Astrocyte (in vitro differentiated cells and primary cell): ENCODE results near the gene GPAT2. TPM values are rescaled to one million over a fixed set of nuclear protein-coding genes. Genes with fewer than 3 reads are reported as not detected.
"Not testable (repeated sequence)": the region's sequence is repeated elsewhere in the genome, so short reads cannot be mapped to it uniquely, and the experiment has no call there.

Experiments
- DNase-seq: peaks from one replicate; pipeline ENCODE4 v3.0.0-alpha.2; 2010; ENCODE audit warnings: low read depth
- FAIRE-seq: peaks from 2 replicates; lab custom pipeline; 2011; peaks lifted over from hg19 to GRCh38; lab: Jason Lieb, UNC
- H2AFZ ChIP-seq: 2 replicates; pipeline ENCODE4 v1.6.0; 2012; ENCODE audit warnings: low read depth, low read length, inconsistent platforms
- H3K27ac ChIP-seq: 2 replicates; pipeline ENCODE4 v1.5.1; 2011; ENCODE audit warnings: low read depth, low read length, inconsistent platforms
- H3K27me3 ChIP-seq: 2 replicates; pipeline ENCODE4 v1.6.0; 2011; ENCODE audit warnings: low read length, inconsistent platforms; ENCODE audit not compliant: insufficient read depth
- H3K36me3 ChIP-seq: 2 replicates; pipeline ENCODE4 v1.5.1; 2011; ENCODE audit warnings: low read length, inconsistent platforms; ENCODE audit not compliant: insufficient read depth
- H3K4me1 ChIP-seq: 2 replicates; pipeline ENCODE4 v1.5.1; 2011; ENCODE audit warnings: low read length, inconsistent platforms; ENCODE audit not compliant: insufficient read depth
- H3K4me2 ChIP-seq: 2 replicates; pipeline ENCODE4 v1.6.0; 2012; ENCODE audit warnings: low read length, inconsistent platforms
- H3K4me3 ChIP-seq: 2 replicates; pipeline ENCODE4 v1.5.1; 2011; ENCODE audit warnings: low read depth, mild to moderate bottlenecking, low read length, inconsistent platforms; ENCODE audit not compliant: insufficient read depth
- H3K79me2 ChIP-seq: 2 replicates; pipeline ENCODE4 v1.6.0; 2012; ENCODE audit warnings: mild to moderate bottlenecking, low read length, inconsistent platforms; ENCODE audit not compliant: insufficient read depth
- H3K9ac ChIP-seq: 2 replicates; pipeline ENCODE4 v1.6.0; 2012; ENCODE audit warnings: mild to moderate bottlenecking, low read length, inconsistent platforms
- H3K9me3 ChIP-seq: 2 replicates; pipeline ENCODE4 v1.5.1; 2012; ENCODE audit warnings: low read depth, mild to moderate bottlenecking, low read length, inconsistent platforms; ENCODE audit not compliant: insufficient read depth
- H4K20me1 ChIP-seq: 2 replicates; pipeline ENCODE4 v1.6.0; 2012; ENCODE audit warnings: low read length, inconsistent platforms; ENCODE audit not compliant: insufficient read depth
- H3K27ac Mint-ChIP-seq: one replicate; pipeline ENCODE4 v1.8.0; 2021; ENCODE audit warnings: mild to moderate bottlenecking, mixed read lengths; ENCODE audit not compliant: unreplicated experiment
- H3K27me3 Mint-ChIP-seq: one replicate; pipeline ENCODE4 v1.8.0; 2021; ENCODE audit warnings: low read depth, mixed read lengths; ENCODE audit not compliant: unreplicated experiment
- H3K36me3 Mint-ChIP-seq: one replicate; pipeline ENCODE4 v1.8.0; 2021; ENCODE audit warnings: low read depth, mixed read lengths; ENCODE audit not compliant: unreplicated experiment
- H3K4me1 Mint-ChIP-seq: one replicate; pipeline ENCODE4 v1.8.0; 2021; ENCODE audit warnings: low read depth, mixed read lengths; ENCODE audit not compliant: unreplicated experiment
- H3K4me3 Mint-ChIP-seq: one replicate; pipeline ENCODE4 v1.8.0; 2021; ENCODE audit warnings: mild to moderate bottlenecking, moderate library complexity, mixed read lengths; ENCODE audit not compliant: unreplicated experiment
- H3K9me3 Mint-ChIP-seq: one replicate; pipeline ENCODE4 v1.8.0; 2021; ENCODE audit warnings: mild to moderate bottlenecking, mixed read lengths; ENCODE audit not compliant: unreplicated experiment
- total RNA-seq: library from RNA; stranded (reverse); gene quantifications from 2 replicates; pipeline ENCODE4 v1.2.1, GENCODE V29; 2021

The GPAT2 gene
- total RNA-seq, 1 donor from 2014 or later, result 0.27 TPM

GRCh38 chr2:96070351-96070750, 35.6 kb upstream of the GPAT2 start:
- peaks cover 24% of the 10 kb centered on the region for H3K27me3 Mint-ChIP-seq
- H3K4me3 Mint-ChIP-seq, H3K79me2 ChIP-seq, H4K20me1 ChIP-seq, H3K9ac ChIP-seq, H3K9me3 Mint-ChIP-seq, H3K4me3 ChIP-seq, H3K36me3 ChIP-seq, H3K27ac ChIP-seq, FAIRE-seq, H3K9me3 ChIP-seq, H2AFZ ChIP-seq, H3K27me3 ChIP-seq, H3K4me1 Mint-ChIP-seq, DNase-seq, H3K27ac Mint-ChIP-seq, H3K4me2 ChIP-seq, H3K36me3 Mint-ChIP-seq, H3K4me1 ChIP-seq: not testable (repeated sequence)

DNA sequence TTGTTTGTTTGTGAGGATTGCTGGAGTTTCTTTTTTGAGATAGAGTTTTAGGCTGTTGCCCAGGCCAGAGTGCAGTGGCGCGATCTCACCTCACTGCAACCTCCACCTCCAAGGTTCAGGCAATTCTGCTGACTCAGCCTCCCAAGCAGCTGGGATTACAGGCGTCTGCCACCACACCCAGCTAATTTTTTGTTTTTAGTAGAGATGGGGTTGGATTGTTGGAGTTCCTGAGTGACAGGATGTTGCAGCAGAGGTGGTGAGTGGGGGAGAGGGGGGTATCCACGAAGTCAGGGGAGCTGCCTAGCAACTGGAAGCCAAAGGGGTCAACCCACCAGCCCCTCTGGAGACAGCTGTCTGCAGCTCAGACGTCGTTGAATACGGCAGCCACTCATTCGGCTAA, 35.2 kb upstream of the GPAT2 start:
- not testable (repeated sequence) for FAIRE-seq, H3K79me2 ChIP-seq, H3K9me3 Mint-ChIP-seq, H3K4me3 Mint-ChIP-seq, H3K4me2 ChIP-seq, H3K4me1 Mint-ChIP-seq, H3K27me3 ChIP-seq, H3K4me3 ChIP-seq, H4K20me1 ChIP-seq, H3K36me3 ChIP-seq, H2AFZ ChIP-seq, H3K36me3 Mint-ChIP-seq, H3K27ac ChIP-seq, H3K4me1 ChIP-seq, H3K27ac Mint-ChIP-seq, DNase-seq, H3K9ac ChIP-seq, H3K9me3 ChIP-seq
- H3K27me3 Mint-ChIP-seq, result peaks cover 24% of the 10 kb centered on the region

DNA sequence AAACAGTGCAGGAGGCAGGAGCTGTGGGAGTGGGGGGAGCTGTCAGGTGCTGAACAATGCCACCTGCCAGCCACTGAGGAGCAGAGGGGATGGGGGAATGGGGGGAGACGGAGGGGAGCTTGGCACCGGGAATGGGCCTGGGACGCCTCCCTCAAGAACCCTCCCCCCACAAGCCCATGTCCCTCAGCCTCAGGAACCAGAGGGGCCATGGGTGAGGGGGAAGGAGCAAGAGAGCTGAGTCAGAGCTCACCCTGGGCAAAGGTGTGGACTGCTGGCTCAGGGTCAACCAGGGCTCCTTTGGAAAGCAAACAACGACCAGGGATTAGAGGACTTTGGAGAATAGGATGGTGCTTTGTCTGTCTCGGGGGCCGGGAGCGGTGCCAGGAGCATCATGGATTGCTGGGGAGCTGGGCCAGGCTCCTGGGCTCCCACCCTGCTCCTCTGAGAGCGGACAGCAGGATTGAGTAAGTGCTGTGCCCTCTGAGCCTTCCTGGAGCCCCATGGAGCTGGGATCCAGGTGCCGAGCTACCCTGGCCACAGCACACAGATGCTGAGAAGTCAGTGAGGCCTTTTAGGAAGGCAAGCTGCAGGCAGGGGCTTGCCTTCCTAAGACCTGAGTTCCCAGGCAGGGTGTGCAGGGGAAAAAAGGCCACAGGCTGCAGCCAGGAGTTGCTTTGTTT, 33.3 kb upstream of the GPAT2 start:
- peaks cover 22% of the 10 kb centered on the region for H3K27me3 Mint-ChIP-seq
- not testable (repeated sequence) for H2AFZ ChIP-seq, H3K27ac ChIP-seq, H3K79me2 ChIP-seq, H3K36me3 Mint-ChIP-seq, DNase-seq, H3K27me3 ChIP-seq, H3K27ac Mint-ChIP-seq, H3K9ac ChIP-seq, H3K9me3 ChIP-seq, H3K4me3 ChIP-seq, H3K9me3 Mint-ChIP-seq, H3K4me2 ChIP-seq, H3K4me1 Mint-ChIP-seq, H4K20me1 ChIP-seq, H3K36me3 ChIP-seq, H3K4me3 Mint-ChIP-seq, H3K4me1 ChIP-seq, FAIRE-seq

GRCh38 chr2:96067098-96067660, 32.5 kb upstream of the GPAT2 start:
- not testable (repeated sequence) for H3K4me1 ChIP-seq, H3K4me1 Mint-ChIP-seq, H2AFZ ChIP-seq, H3K4me3 ChIP-seq, H3K9me3 ChIP-seq, DNase-seq, H4K20me1 ChIP-seq, FAIRE-seq, H3K9ac ChIP-seq, H3K36me3 ChIP-seq, H3K4me3 Mint-ChIP-seq, H3K27ac Mint-ChIP-seq, H3K36me3 Mint-ChIP-seq, H3K79me2 ChIP-seq, H3K27me3 ChIP-seq, H3K4me2 ChIP-seq, H3K9me3 Mint-ChIP-seq, H3K27ac ChIP-seq
- peaks cover 16% of the 10 kb centered on the region for H3K27me3 Mint-ChIP-seq

DNA sequence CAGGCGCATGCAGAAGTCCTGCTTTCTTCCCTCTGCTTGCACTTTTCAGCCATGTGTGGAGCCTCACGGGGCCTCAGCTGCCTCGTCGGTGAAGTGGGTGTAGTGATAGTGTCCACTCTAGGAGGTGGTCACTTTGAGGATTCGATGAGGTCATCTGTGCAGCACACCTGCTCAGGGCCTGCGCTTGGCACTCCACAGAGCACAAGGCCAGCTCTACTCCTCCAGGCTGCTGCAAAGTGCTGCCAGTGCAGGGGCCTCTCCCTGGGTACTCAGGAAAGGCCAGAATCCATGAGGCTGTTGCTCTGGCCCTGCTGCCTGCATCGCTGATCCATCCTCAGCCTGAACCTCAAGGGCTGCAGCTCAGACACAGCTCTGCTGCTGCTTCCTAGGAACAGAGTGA, 31.8 kb upstream of the GPAT2 start:
- FAIRE-seq, result not testable (repeated sequence)

GRCh38 chr2:96065954-96066353, 31.2 kb upstream of the GPAT2 start:
- not testable (repeated sequence) for H3K4me3 Mint-ChIP-seq, FAIRE-seq
- peaks cover 13% of the 10 kb centered on the region for H3K27me3 Mint-ChIP-seq

More for the DNA sequence above, 31.8 kb upstream of the GPAT2 start:
- H3K4me3 ChIP-seq, H4K20me1 ChIP-seq, H3K9ac ChIP-seq, H3K79me2 ChIP-seq, H3K4me3 Mint-ChIP-seq, H3K36me3 Mint-ChIP-seq, DNase-seq, H3K9me3 Mint-ChIP-seq, H2AFZ ChIP-seq, H3K4me1 ChIP-seq, H3K27me3 ChIP-seq, H3K27ac ChIP-seq, H3K9me3 ChIP-seq, H3K4me2 ChIP-seq, H3K36me3 ChIP-seq, H3K27ac Mint-ChIP-seq, H3K4me1 Mint-ChIP-seq: not testable (repeated sequence)
- H3K27me3 Mint-ChIP-seq, result peaks cover 15% of the 10 kb centered on the region

More at GRCh38 chr2:96065954-96066353, 31.2 kb upstream of the GPAT2 start:
- not testable (repeated sequence) for H2AFZ ChIP-seq, H3K4me1 Mint-ChIP-seq, H4K20me1 ChIP-seq, H3K36me3 ChIP-seq, H3K27ac Mint-ChIP-seq, H3K4me1 ChIP-seq, H3K79me2 ChIP-seq, H3K4me2 ChIP-seq, H3K9me3 Mint-ChIP-seq, H3K27ac ChIP-seq, H3K27me3 ChIP-seq, DNase-seq, H3K9me3 ChIP-seq, H3K4me3 ChIP-seq, H3K9ac ChIP-seq, H3K36me3 Mint-ChIP-seq
